Tibial artery (tissue), 4 donors: ENCODE results near the gene HMCES.
"Not testable (repeated sequence)": the region's sequence is repeated elsewhere in the genome, so short reads cannot be mapped to it uniquely, and the experiment has no call there.

Source experiments
- DNase-seq, 2 donors: peaks; one replicate each; pipeline ENCODE4 v3.0.0-alpha.2; 2019
- H3K27ac ChIP-seq, 2 donors: fragments of 200-600 bp; sonication (generic) in 1 of 2; 1 replicate in 1 of 2; 2 replicates in 1 of 2; pipeline ENCODE4 v1.5.1; 2018 to 2019; ENCODE audit warnings: mild to moderate bottlenecking in 1 of 2
- H3K27me3 ChIP-seq, 2 donors: fragments of 200-600 bp; sonication (generic) in 1 of 2; one replicate each; pipeline versions ENCODE4 v1.5.1 to v1.6.0; 2016 to 2019
- H3K36me3 ChIP-seq, 3 donors: fragments of 200-600 bp; sonication (generic) in 2 of 3; one replicate each; pipeline ENCODE4 v1.5.1; 2016 to 2019; ENCODE audit warnings: mild to moderate bottlenecking in 2 of 3
- H3K4me1 ChIP-seq, 4 donors: fragments of 200-600 bp; sonication (generic) in 2 of 4; 1 replicate in 3 of 4; 2 replicates in 1 of 4; pipeline ENCODE4 v1.5.1; 2016 to 2019
- H3K4me3 ChIP-seq, 2 donors: fragments of 200-600 bp; sonication (generic) in 1 of 2; 1 replicate in 1 of 2; 2 replicates in 1 of 2; pipeline ENCODE4 v1.5.1; 2018 to 2019; ENCODE audit warnings: mild to moderate bottlenecking in 2 of 2
- H3K9me3 ChIP-seq, 3 donors: fragments of 200-600 bp; sonication (generic) in 1 of 3; one replicate each; pipeline ENCODE4 v1.5.1; 2016 to 2019
- CTCF ChIP-seq, 2 experiments: fragments of 200-600 bp in 1 of 2; fragments of 450-650 bp in 1 of 2; IDR thresholded peaks; one replicate each; pipeline ENCODE4 v1.5.1; 2017 to 2019; ENCODE audit warnings: antibody characterized with exemption in 2 of 2, mild to moderate bottlenecking in 1 of 2, moderate library complexity in 1 of 2
- intact Hi-C: fragments of 100-400 bp; cut with DNase I; formaldehyde crosslinking; loops from one replicate; pipeline ENCODE4 v1.15.0; 2023; ENCODE audit warnings: low total_unique reads

Gene HMCES

DNA sequence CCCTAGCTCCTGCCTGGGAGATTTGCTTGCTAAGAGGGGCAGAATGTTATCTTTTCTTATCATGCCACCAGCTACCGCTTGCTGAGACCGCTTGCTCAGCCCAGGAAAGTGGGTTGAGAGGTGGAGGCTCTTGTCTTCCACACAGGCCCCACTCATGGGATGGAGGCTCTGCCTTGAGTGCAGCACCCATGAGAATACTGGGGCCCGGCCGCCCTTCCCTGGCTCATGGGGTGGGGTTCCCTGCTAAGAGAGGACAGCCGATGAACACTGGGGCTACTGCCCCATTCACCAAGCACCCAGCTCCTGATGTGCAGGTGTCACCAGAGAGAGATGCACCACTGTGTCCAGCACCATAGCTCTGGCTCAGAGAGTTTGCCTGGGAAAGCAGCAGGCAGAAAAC, 55.2 kb downstream of the HMCES start:
- no peak overlapping the region for H3K4me3 ChIP-seq
- H3K9me3 ChIP-seq = no peaks in the 10 kb centered on the region
- H3K4me1 ChIP-seq = no peaks in the 10 kb centered on the region
- H3K27ac ChIP-seq = no peak overlapping the region
- no peak for DNase-seq
- H3K27me3 ChIP-seq = no peaks in the 10 kb centered on the region
- intact Hi-C loops = loop anchor here (2.0 kb wide), 1 partner anchor 31 kb away; no protein-coding TSS in a partner anchor
- no peaks in the 10 kb centered on the region for H3K36me3 ChIP-seq
- no peak for TF ChIP-seq CTCF (IDR thresholded peaks at IDR 0.05)

DNA sequence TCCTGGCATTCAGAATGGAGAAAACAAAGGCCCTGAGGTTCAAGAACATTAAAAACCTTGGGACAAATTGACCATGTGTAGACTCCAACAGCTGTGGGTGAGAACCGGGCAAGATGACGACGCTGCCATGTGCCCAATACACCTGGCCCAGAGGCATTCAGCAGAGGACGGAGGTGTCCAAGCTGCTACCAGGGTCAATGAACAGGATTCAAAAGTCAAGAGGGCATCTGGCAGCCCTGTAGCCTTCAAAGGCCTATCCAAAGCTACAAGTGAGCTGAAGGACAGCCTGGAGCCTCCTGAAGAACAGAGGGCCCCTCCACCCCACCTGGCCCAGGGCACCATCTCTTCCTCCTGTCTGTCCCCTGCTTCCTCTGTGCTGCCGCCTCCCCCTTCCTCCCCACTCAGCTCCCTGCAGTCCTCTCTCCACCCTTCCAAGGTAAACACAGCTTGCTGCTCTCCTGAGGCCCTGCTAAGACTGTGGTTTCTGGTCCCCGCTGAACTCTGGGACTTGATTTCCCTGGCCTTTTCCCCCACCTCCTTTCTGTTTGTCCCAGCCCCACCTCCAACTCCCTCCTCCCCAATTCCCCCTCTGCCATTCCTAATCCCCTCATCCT, 57.5 kb downstream of the HMCES start:
- H3K4me1 ChIP-seq = no peaks in the 10 kb centered on the region
- H3K36me3 ChIP-seq = no peaks in the 10 kb centered on the region
- H3K4me3 ChIP-seq = no peak overlapping the region
- no peak for DNase-seq
- TF ChIP-seq CTCF (IDR thresholded peaks at IDR 0.05) = no peak
- intact Hi-C loops = no loop called here
- no peaks in the 10 kb centered on the region for H3K9me3 ChIP-seq
- no peaks in the 10 kb centered on the region for H3K27me3 ChIP-seq
- no peak overlapping the region for H3K27ac ChIP-seq

DNA sequence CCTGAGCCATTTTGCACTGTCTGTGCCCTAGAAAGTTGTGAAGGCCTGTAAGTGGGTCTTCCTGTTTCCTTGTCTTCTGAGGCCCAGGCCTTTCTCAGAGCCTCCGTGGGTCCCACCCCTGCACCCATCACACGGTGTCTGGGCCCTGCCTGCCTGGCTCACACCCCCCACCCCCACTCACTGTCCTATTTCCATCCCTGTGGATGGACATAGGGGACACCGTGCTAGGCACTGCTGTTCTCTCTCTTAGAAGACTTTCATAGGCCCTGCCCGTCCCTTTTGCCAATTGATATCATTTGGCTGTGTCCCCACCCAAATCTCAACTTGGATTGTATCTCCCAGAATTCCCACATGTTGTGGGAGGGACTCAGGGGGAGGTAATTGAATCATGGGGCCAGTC, 59.0 kb downstream of the HMCES start:
- H3K27ac ChIP-seq, H3K4me3 ChIP-seq, H3K4me1 ChIP-seq, H3K9me3 ChIP-seq, intact Hi-C loops, H3K36me3 ChIP-seq, DNase-seq, H3K27me3 ChIP-seq: not testable (repeated sequence)

DNA sequence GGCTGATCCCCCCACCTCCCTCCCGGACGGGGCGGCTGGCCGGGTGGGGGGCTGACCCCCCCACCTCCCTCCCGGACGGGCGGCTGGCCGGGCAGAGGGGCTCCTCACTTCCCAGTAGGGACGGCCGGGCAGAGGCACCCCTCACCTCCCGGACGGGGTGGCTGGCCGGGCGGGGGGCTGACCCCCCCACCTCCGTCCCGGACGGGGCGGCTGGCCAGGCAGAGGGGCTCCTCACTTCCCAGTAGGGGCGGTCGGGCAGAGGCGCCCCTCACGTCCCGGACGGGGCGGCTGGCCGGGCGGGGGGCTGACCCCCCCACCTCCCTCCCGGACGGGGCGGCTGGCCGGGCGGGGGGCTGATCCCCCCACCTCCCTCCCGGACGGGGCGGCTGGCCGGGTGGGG, 60.5 kb downstream of the HMCES start:
- intact Hi-C loops = not testable (repeated sequence)

DNA sequence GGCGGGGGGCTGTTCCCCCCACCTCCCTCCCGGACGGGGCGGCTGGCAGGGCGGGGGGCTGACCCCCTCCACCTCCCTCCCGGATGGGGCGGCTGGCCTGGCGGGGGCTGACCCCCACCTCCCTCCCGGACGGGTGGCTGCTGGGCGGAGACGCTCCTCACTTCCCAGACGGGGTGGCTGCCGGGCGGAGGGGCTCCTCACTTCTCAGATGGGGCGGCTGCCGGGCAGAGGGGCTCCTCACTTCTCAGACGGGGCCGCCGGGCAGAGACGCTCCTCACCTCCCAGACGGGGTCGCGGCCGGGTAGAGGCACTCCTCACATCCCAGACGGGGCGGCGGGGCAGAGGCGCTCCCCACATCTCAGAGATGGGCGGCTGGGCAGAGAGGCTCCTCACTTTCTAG, 61.2 kb downstream of the HMCES start:
- H3K36me3 ChIP-seq, intact Hi-C loops, DNase-seq, H3K4me3 ChIP-seq, H3K27me3 ChIP-seq, H3K27ac ChIP-seq, H3K9me3 ChIP-seq: not testable (repeated sequence)
- peaks cover 0 to 14% (median 12%) of the 10 kb centered on the region in 4 donors for H3K4me1 ChIP-seq

More for the DNA sequence above, 60.5 kb downstream of the HMCES start:
- not testable (repeated sequence) for H3K36me3 ChIP-seq, DNase-seq, H3K4me3 ChIP-seq, H3K27me3 ChIP-seq, H3K9me3 ChIP-seq, H3K27ac ChIP-seq, H3K4me1 ChIP-seq

GRCh38 chr3:129341331-129342141, 62.9 kb downstream of the HMCES start:
- DNase-seq = no peak
- Histone ChIP-seq H3K36me3 (no peaks in the 10 kb centered on the region), H3K4me3 (no peak overlapping the region), H3K4me1 (peaks cover 0 to 24% (median 16%) of the 10 kb centered on the region in 4 donors), H3K9me3 (no peaks in the 10 kb centered on the region), H3K27me3 (peaks cover 0 to 6% of the 10 kb centered on the region in 2 donors), H3K27ac (no peak overlapping the region)
- TF ChIP-seq CTCF (IDR thresholded peaks at IDR 0.05) = no peak
- intact Hi-C loops = no loop called here

DNA sequence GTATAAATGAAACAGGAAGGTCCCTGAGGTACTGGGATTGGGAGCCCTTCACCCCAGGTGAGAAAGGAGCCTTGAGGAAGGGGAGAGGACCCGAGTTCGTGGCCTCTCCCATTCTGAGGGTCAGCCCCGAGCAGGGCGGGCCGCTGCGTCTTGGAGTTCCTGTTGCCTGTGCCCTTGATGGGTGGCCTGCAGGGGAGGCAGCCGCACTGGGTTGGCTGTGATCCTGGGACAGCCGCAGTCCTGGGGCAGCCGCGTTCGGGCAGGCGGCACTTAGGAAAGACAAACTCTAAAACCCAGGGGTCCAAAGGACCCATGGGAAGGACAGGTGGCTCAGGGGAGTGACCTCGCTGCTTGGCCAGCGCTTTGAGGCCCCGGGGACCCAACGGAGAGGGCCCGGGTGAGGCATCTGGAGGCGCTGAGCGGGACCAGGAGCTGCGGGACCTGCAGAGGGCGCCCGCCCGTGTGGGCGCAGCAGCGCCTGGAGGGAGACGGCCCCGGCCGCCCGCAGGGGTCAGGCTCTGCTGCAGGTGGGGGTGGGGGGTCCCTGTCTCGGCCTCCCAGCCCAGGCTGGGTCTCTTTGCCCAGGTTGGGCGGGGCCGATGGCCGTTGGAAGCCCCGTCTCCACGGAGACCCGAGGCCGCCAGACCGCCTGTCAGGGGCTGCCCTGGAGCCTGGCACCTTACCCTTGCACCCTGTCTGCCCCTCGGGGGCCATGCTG, 65.1 kb downstream of the HMCES start:
- H3K4me1 ChIP-seq = peaks cover 0 to 25% (median 18%) of the 10 kb centered on the region in 4 donors
- intact Hi-C loops = no loop called here
- H3K9me3 ChIP-seq = no peaks in the 10 kb centered on the region
- H3K4me3 ChIP-seq = peak overlapping the region; percentile 9 to 40
- peak in 1 of 2 experiments; percentile 43 for TF ChIP-seq CTCF (IDR thresholded peaks at IDR 0.05)
- H3K27me3 ChIP-seq = peaks cover 0 to 6% of the 10 kb centered on the region in 2 donors
- no peak for DNase-seq
- no peak overlapping the region for H3K27ac ChIP-seq
- no peaks in the 10 kb centered on the region for H3K36me3 ChIP-seq
